CD14-positive monocyte (primary cell): ENCODE measurements around the gene CCDC149. TPM values are rescaled to one million over a fixed set of nuclear protein-coding genes. Genes with fewer than 3 reads are reported as not detected.
A peak's percentile ranks its signal among the peaks of the same experiment; 100 is the strongest.

Experiments
- DNase-seq, 3 donors: peaks; one replicate each; pipeline ENCODE4 v3.0.0-alpha.2; 2011 to 2022
- H2AFZ ChIP-seq: 2 replicates; pipeline ENCODE4 v1.6.0; 2012; ENCODE audit warnings: mild to moderate bottlenecking, low read depth, low read length, inconsistent platforms; ENCODE audit not compliant: insufficient read depth, poor library complexity, severe bottlenecking
- H3K27ac ChIP-seq, 2 donors: 1 replicate in 1 of 2; 2 replicates in 1 of 2; pipeline ENCODE4 v1.5.1; 2012 to 2013; ENCODE audit warnings: low read length in 2 of 2, control low read depth in 1 of 2, inconsistent platforms in 1 of 2, low read depth in 1 of 2, mild to moderate bottlenecking in 1 of 2
- H3K27me3 ChIP-seq, 2 donors: one replicate each; pipeline versions ENCODE4 v1.6.0 to v1.6.1; 2011 to 2013; ENCODE audit warnings: low read length in 2 of 2; ENCODE audit not compliant: control insufficient read depth in 2 of 2, insufficient read depth in 2 of 2
- H3K36me3 ChIP-seq, 2 donors: replicated peaks in 1 of 2; 1 replicate in 1 of 2; 2 replicates in 1 of 2; pipeline versions ENCODE4 v1.5.1 to v1.6.1; 2012 to 2013; ENCODE audit warnings: low read length in 2 of 2, control low read depth in 1 of 2, inconsistent platforms in 1 of 2, mild to moderate bottlenecking in 1 of 2; ENCODE audit not compliant: insufficient read depth in 2 of 2, control insufficient read depth in 1 of 2
- H3K4me1 ChIP-seq, 2 donors: 1 replicate in 1 of 2; 2 replicates in 1 of 2; pipeline versions ENCODE4 v1.5.1 to v1.6.1; 2012 to 2013; ENCODE audit warnings: low read length in 2 of 2, control low read depth in 1 of 2, inconsistent platforms in 1 of 2, mild to moderate bottlenecking in 1 of 2, moderate library complexity in 1 of 2; ENCODE audit not compliant: insufficient read depth in 2 of 2, control insufficient read depth in 1 of 2
- H3K4me2 ChIP-seq: replicated peaks from 2 replicates; pipeline ENCODE3; 2012; ENCODE audit warnings: low read length, moderate library complexity, mild to moderate bottlenecking; ENCODE audit not compliant: poor library complexity, severe bottlenecking; ENCODE audit errors: extremely low read depth
- H3K4me3 ChIP-seq, 3 experiments: fragments of 200-600 bp in 1 of 3; sonication (generic) in 1 of 3; replicated peaks in 1 of 3; 1 replicate in 2 of 3; 2 replicates in 1 of 3; pipeline ENCODE4 v1.5.1; 2011 to 2013; ENCODE audit warnings: low read length in 3 of 3, mild to moderate bottlenecking in 3 of 3, control low read depth in 2 of 3, low read depth in 2 of 3, inconsistent platforms in 1 of 3, moderate library complexity in 1 of 3
- H3K79me2 ChIP-seq: 2 replicates; pipeline ENCODE4 v1.6.0; 2012; ENCODE audit warnings: mild to moderate bottlenecking, control low read depth, inconsistent platforms, low read length, moderate library complexity; ENCODE audit not compliant: insufficient read depth
- H3K9ac ChIP-seq: 2 replicates; pipeline ENCODE4 v1.6.0; 2017; ENCODE audit warnings: low read length, mild to moderate bottlenecking; ENCODE audit not compliant: insufficient read depth, poor library complexity, severe bottlenecking
- H3K9me3 ChIP-seq, 2 donors: replicated peaks in 1 of 2; 1 replicate in 1 of 2; 2 replicates in 1 of 2; pipeline versions ENCODE4 v1.5.1 to v1.6.1; 2012 to 2013; ENCODE audit warnings: low read length in 2 of 2, control low read depth in 1 of 2; ENCODE audit not compliant: control insufficient read depth in 1 of 2, insufficient read depth in 1 of 2
- H4K20me1 ChIP-seq: 2 replicates; pipeline ENCODE4 v1.6.0; 2012; ENCODE audit warnings: mild to moderate bottlenecking, low read length, control low read depth, moderate library complexity; ENCODE audit not compliant: insufficient read depth
- H3K27ac Mint-ChIP-seq, 7 donors: one replicate each; pipeline ENCODE4 v1.8.0; 2020; ENCODE audit warnings: mild to moderate bottlenecking in 7 of 7, mixed read lengths in 7 of 7, moderate library complexity in 6 of 7, inconsistent platforms in 2 of 7
- H3K27me3 Mint-ChIP-seq, 3 donors: one replicate each; pipeline ENCODE4 v1.8.0; 2021 to 2022; ENCODE audit warnings: low read depth in 3 of 3, mild to moderate bottlenecking in 3 of 3, mixed read lengths in 3 of 3, moderate library complexity in 3 of 3, inconsistent platforms in 1 of 3
- H3K36me3 Mint-ChIP-seq, 2 donors: one replicate each; pipeline ENCODE4 v1.8.0; 2020; ENCODE audit warnings: mixed read lengths in 2 of 2, inconsistent platforms in 1 of 2, mild to moderate bottlenecking in 1 of 2
- H3K4me1 Mint-ChIP-seq: one replicate; pipeline ENCODE4 v1.8.0; 2020; ENCODE audit warnings: mild to moderate bottlenecking, mixed read lengths
- H3K4me3 Mint-ChIP-seq, 2 donors: one replicate each; pipeline ENCODE4 v1.8.0; 2020; ENCODE audit warnings: mild to moderate bottlenecking in 2 of 2, mixed read lengths in 2 of 2, moderate library complexity in 1 of 2
- H3K9me3 Mint-ChIP-seq, 7 donors: one replicate each; pipeline ENCODE4 v1.8.0; 2020 to 2022; ENCODE audit warnings: mixed read lengths in 7 of 7, mild to moderate bottlenecking in 6 of 7, moderate library complexity in 6 of 7, inconsistent platforms in 2 of 7
- WGBS: methylation state at CpG from one replicate; pipeline ENCODE4 v1.1.5; 2013; ENCODE audit warnings: missing lambda C conversion rate; ENCODE audit not compliant: insufficient coverage; 5-methylcytosine and 5-hydroxymethylcytosine counted together
- intact Hi-C, 2 donors: fragments of 100-400 bp; cut with micrococcal nuclease; formaldehyde crosslinking; loops; one replicate each; pipeline versions ENCODE4 v1.15.0 to v1.15.1; 2023
- polyA plus RNA-seq, 3 donors: library from polyadenylated mRNA; depleted of rRNA in 1 of 3; unstranded in 2 of 3; stranded (reverse) in 1 of 3; fragments of 300-500 nt in 2 of 3; fragments of >200 nt in 1 of 3; fragmentation: Illumina TruSeq in 2 of 3; gene quantifications; 1 replicate in 2 of 3; 2 replicates in 1 of 3; pipeline ENCODE4 v1.2.3, GENCODE V29; 2012 to 2021
- TF ChIP-seq, protein P1 (sequence below): fragments of 200-600 bp; IDR thresholded peaks from one replicate; pipeline ENCODE4 v1.8.0; 2022; ENCODE audit warnings: antibody characterized with exemption, mild to moderate bottlenecking

CCDC149 gene
- polyA plus RNA-seq, 3 donors, result 5.5 to 15.8 (median 14.9) TPM

DNA sequence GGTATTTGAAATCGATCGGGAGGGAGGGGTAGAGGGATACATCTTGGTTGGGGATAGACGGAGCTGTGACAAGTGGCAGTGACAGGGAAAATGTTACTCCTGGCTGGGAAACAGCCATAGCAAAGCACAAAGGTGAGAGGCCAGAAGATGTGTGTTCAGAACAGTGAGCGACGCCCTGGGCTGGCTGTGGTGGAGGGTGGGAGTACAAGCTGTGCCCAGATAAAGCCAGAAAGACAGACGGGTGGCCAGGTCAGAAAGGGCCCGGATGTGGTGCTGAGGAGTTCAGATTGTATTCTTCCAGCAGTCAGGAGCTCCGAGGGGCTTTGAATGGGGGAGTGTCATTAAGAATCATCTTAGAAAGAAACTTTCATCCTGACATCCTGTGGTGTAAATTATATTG lies 27.9 kb downstream of the CCDC149 start:
- Histone ChIP-seq H3K9me3 (no peaks in the 10 kb centered on the region), H3K4me2 (no peak overlapping the region), H2AFZ (no peak overlapping the region), H4K20me1 (peaks cover 3% of the 10 kb centered on the region), H3K4me3 (no peak overlapping the region), H3K9ac (no peak overlapping the region), H3K4me1 (peaks cover 8 to 20% of the 10 kb centered on the region in 2 donors), H3K27me3 (no peaks in the 10 kb centered on the region), H3K27ac (no peak overlapping the region), H3K36me3 (peaks cover 3 to 15% of the 10 kb centered on the region in 2 donors), H3K79me2 (no peaks in the 10 kb centered on the region)
- Mint-ChIP-seq H3K4me3 (no peak overlapping the region), H3K9me3 (no peaks in the 10 kb centered on the region), H3K36me3 (peaks cover 19 to 21% of the 10 kb centered on the region in 2 donors), H3K4me1 (peaks cover 50% of the 10 kb centered on the region), H3K27ac (no peak overlapping the region), H3K27me3 (no peaks in the 10 kb centered on the region)
- intact Hi-C loops, result no loop called here
- TF ChIP-seq, protein P1, sequence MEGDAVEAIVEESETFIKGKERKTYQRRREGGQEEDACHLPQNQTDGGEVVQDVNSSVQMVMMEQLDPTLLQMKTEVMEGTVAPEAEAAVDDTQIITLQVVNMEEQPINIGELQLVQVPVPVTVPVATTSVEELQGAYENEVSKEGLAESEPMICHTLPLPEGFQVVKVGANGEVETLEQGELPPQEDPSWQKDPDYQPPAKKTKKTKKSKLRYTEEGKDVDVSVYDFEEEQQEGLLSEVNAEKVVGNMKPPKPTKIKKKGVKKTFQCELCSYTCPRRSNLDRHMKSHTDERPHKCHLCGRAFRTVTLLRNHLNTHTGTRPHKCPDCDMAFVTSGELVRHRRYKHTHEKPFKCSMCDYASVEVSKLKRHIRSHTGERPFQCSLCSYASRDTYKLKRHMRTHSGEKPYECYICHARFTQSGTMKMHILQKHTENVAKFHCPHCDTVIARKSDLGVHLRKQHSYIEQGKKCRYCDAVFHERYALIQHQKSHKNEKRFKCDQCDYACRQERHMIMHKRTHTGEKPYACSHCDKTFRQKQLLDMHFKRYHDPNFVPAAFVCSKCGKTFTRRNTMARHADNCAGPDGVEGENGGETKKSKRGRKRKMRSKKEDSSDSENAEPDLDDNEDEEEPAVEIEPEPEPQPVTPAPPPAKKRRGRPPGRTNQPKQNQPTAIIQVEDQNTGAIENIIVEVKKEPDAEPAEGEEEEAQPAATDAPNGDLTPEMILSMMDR, result no peak
- no peak for DNase-seq
- 98% methylated on average over 8 of the region's 8 CpGs for WGBS

DNA sequence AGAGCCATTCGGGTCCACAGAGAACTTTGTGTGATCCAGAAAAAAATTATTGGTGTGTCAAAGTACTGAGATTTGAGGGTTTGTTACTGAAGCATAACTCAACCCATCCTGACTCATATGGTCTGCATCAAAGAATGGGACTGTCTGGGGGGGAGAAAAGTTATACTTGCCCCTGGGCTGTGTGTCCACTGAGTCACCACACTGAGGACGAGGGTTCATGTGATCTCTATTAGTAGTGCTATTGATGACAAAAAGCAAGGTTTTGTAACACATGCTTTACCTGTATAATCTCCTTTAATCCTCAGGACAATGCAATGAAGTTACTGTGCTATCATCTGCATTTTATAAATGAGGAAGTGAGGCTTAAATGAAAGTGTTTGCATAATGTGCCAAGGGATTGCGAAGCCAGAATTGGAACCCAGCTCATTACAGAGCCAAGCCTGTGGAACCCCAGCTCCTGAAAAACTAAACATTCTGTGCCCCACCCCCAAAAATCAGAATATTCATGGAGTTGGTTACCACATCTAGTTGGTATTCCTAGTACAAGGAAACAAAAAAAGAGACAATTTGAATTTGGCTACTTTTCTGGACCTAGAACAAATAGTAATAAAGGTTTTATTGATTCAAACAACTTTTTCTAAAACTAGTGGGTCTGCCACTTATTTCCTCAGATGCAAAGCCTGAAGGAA lies 31.2 kb downstream of the CCDC149 start:
- Histone ChIP-seq H3K4me3 (no peak overlapping the region), H2AFZ (no peak overlapping the region), H4K20me1 (no peaks in the 10 kb centered on the region), H3K79me2 (no peaks in the 10 kb centered on the region), H3K4me2 (no peak overlapping the region), H3K9ac (no peak overlapping the region), H3K4me1 (peaks cover 8 to 16% of the 10 kb centered on the region in 2 donors), H3K9me3 (no peaks in the 10 kb centered on the region), H3K27ac (no peak overlapping the region), H3K27me3 (no peaks in the 10 kb centered on the region), H3K36me3 (peaks cover 3 to 16% of the 10 kb centered on the region in 2 donors)
- intact Hi-C loops, result no loop called here
- H3K9me3 Mint-ChIP-seq, result no peaks in the 10 kb centered on the region
- peaks cover 17 to 23% of the 10 kb centered on the region in 2 donors for H3K36me3 Mint-ChIP-seq
- peak overlapping the region in 4 of 7 donors; percentile 28 to 73 (median 54) for H3K27ac Mint-ChIP-seq
- 100% methylated on average over 2 of the region's 3 CpGs for WGBS
- H3K4me1 Mint-ChIP-seq, result peaks cover 29% of the 10 kb centered on the region
- no peak overlapping the region for H3K4me3 Mint-ChIP-seq
- H3K27me3 Mint-ChIP-seq, result no peaks in the 10 kb centered on the region
- peak in 2 of 3 donors; percentile 34 to 61 for DNase-seq
- TF ChIP-seq, protein P1, result no peak
